Omental fat pad (tissue), 4 donors: ENCODE data around the gene NDUFB5. TPM values are rescaled to one million over a fixed set of nuclear protein-coding genes. Genes with fewer than 3 reads are reported as not detected.

Source experiments
- ATAC-seq: fragments of 150-250 bp; one replicate; pipeline ENCODE4 v1.9.1; 2016; ENCODE audit warnings: mild to moderate bottlenecking, moderate library complexity; ENCODE audit not compliant: low FRiP score
- DNase-seq: peaks from one replicate; pipeline ENCODE4 v3.0.0-alpha.2; 2019; ENCODE audit warnings: low spot score
- CTCF ChIP-seq, 3 donors: fragments of 450-650 bp; IDR thresholded peaks; one replicate each; pipeline ENCODE4 v1.5.1; 2016 to 2017; ENCODE audit warnings: antibody characterized with exemption in 3 of 3, mild to moderate bottlenecking in 3 of 3, moderate library complexity in 2 of 3
- total RNA-seq, 4 donors: library from RNA; depleted of rRNA; stranded (reverse); fragments of >200 nt; gene quantifications; one replicate each; pipeline ENCODE4 v1.1.0, GENCODE V29; 2016

The NDUFB5 gene
- total RNA-seq, 4 donors from 2014 or later, result 67.3 to 113 (median 106) TPM

- no peak for TF ChIP-seq CTCF (IDR thresholded peaks at IDR 0.05)
- ATAC-seq, result no peak
- no peak for DNase-seq
Observed at GRCh38 chr3:179606534-179607085, 2.0 kb downstream of the NDUFB5 start.

GRCh38 chr3:179608931-179609720, 4.5 kb downstream of the NDUFB5 start:
- TF ChIP-seq CTCF (IDR thresholded peaks at IDR 0.05), result no peak
- ATAC-seq (no peak), DNase-seq (no peak)

- no peak for DNase-seq
- no peak for ATAC-seq
- TF ChIP-seq CTCF (IDR thresholded peaks at IDR 0.05), result no peak
Observed at GRCh38 chr3:179610066-179610465, 5.5 kb downstream of the NDUFB5 start.

- DNase-seq (no peak), ATAC-seq (no peak)
- no peak for TF ChIP-seq CTCF (IDR thresholded peaks at IDR 0.05)
Observed at GRCh38 chr3:179613807-179614206, 9.2 kb downstream of the NDUFB5 start.

GRCh38 chr3:179615458-179616173, 11.0 kb downstream of the NDUFB5 start:
- TF ChIP-seq CTCF (IDR thresholded peaks at IDR 0.05), result no peak
- no peak for ATAC-seq
- DNase-seq, result no peak

- TF ChIP-seq CTCF (IDR thresholded peaks at IDR 0.05), result no peak
- no peak for ATAC-seq
Observed at GRCh38 chr3:179622023-179622422, 17.4 kb downstream of the NDUFB5 start.

More at GRCh38 chr3:179622023-179622422, 17.4 kb downstream of the NDUFB5 start:
- no peak for DNase-seq
